ENCODE results near the gene NTNG2. TPM values are rescaled to one million over a fixed set of nuclear protein-coding genes. Genes with fewer than 3 reads are reported as not detected.

The NTNG2 gene
- total and polyA plus RNA-seq, 2 donors (not counting 1 experiment from before 2014, with no cell fraction given), result 1.3 to 2.1 TPM

DNA sequence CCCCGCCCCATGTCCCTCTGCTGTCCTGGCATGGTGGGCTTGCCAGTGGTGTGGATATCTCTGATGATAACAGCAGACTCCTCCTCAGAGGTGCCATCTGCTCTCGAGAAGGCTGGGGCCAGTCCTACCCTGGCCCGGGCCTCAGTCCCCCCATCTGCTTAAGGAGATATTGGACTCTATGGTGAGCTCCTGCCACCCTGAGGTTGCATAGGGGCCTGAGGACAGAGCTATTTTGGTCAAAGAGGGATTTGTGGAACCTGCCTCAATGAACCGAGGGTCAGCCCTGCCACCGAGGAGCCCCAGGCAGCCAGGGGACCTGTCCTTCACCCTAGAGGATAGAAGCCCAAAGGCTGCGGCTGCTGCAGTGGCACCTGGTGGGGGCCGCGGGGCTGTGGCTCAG, 32.6 kb downstream of the NTNG2 start:
- H2AFZ ChIP-seq (ENCODE audit: low read length), result no peak overlapping the region
- H3K27ac ChIP-seq (ENCODE audit: insufficient read depth, low read length), result no peak overlapping the region
- H3K27me3 ChIP-seq (ENCODE audit: control insufficient read depth, insufficient read depth, low read length), result peaks cover 3% of the 10 kb centered on the region
- H3K4me2 ChIP-seq (ENCODE audit: extremely low read depth, insufficient read depth, low read length), result no peak overlapping the region
- H3K4me1 ChIP-seq (ENCODE audit: control insufficient read depth, extremely low read depth, insufficient read depth, low read length), result no peaks in the 10 kb centered on the region
- no peaks in the 10 kb centered on the region for H3K79me2 ChIP-seq (ENCODE audit: control insufficient read depth, insufficient read depth, low read length)
- H4K20me1 ChIP-seq (ENCODE audit: control insufficient read depth, extremely low read depth, insufficient read depth, low read length), result no peaks in the 10 kb centered on the region
- H3K9me3 ChIP-seq (ENCODE audit: control insufficient read depth, insufficient read depth, low read depth, low read length), result no peaks in the 10 kb centered on the region
- no peaks in the 10 kb centered on the region for H3K36me3 ChIP-seq (ENCODE audit: control insufficient read depth, insufficient read depth, low read length)
- no peak overlapping the region for H3K9ac ChIP-seq (ENCODE audit: insufficient read depth, low read length)
- DNase-seq (ENCODE audit: low read depth in 2 of 2), result no peak
- TF ChIP-seq EZH2 (IDR thresholded peaks at IDR 0.05; ENCODE audit: low read length, missing control alignments), result no peak
- TF ChIP-seq, protein P1, sequence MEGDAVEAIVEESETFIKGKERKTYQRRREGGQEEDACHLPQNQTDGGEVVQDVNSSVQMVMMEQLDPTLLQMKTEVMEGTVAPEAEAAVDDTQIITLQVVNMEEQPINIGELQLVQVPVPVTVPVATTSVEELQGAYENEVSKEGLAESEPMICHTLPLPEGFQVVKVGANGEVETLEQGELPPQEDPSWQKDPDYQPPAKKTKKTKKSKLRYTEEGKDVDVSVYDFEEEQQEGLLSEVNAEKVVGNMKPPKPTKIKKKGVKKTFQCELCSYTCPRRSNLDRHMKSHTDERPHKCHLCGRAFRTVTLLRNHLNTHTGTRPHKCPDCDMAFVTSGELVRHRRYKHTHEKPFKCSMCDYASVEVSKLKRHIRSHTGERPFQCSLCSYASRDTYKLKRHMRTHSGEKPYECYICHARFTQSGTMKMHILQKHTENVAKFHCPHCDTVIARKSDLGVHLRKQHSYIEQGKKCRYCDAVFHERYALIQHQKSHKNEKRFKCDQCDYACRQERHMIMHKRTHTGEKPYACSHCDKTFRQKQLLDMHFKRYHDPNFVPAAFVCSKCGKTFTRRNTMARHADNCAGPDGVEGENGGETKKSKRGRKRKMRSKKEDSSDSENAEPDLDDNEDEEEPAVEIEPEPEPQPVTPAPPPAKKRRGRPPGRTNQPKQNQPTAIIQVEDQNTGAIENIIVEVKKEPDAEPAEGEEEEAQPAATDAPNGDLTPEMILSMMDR (conservative IDR thresholded peaks at IDR 0.05 in 1 of 2, IDR thresholded peaks at IDR 0.05 in 1 of 2; ENCODE audit: low read depth in 1 of 2, low read length in 2 of 2), result no peak
- no peak overlapping the region for H3K4me3 ChIP-seq (replicated peaks in 1 of 4; ENCODE audit: control extremely low read depth in 1 of 4, insufficient read depth in 1 of 4, low read depth in 3 of 4, low read length in 4 of 4)

DNA sequence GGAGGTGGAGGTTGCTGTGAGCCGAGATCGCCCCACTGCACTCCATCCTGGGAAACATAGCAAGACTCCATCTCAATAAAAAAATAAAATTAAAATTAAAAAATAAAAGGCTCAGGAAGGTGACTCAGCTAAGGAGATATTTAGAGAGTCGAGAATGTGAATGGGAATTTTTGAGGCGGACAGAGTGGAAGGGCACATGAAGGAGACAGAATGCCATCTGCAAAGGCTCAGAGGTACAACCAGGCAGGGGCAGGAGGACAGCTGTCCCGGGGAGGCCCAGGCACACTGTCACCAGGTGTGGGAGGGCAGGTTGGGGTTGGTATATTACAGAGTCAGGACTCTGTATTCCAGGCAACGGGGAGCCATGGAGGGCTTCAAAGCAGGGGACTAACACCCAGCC, 35.5 kb downstream of the NTNG2 start:
- Histone ChIP-seq H3K36me3 (ENCODE audit: control insufficient read depth, insufficient read depth, low read length) (no peaks in the 10 kb centered on the region), H3K9ac (ENCODE audit: insufficient read depth, low read length) (no peak overlapping the region), H3K27ac (ENCODE audit: insufficient read depth, low read length) (no peak overlapping the region), H2AFZ (ENCODE audit: low read length) (no peak overlapping the region), H3K27me3 (ENCODE audit: control insufficient read depth, insufficient read depth, low read length) (peaks cover 8% of the 10 kb centered on the region), H3K79me2 (ENCODE audit: control insufficient read depth, insufficient read depth, low read length) (no peaks in the 10 kb centered on the region), H4K20me1 (ENCODE audit: control insufficient read depth, extremely low read depth, insufficient read depth, low read length) (no peaks in the 10 kb centered on the region), H3K4me3 (replicated peaks in 1 of 4; ENCODE audit: control extremely low read depth in 1 of 4, insufficient read depth in 1 of 4, low read depth in 3 of 4, low read length in 4 of 4) (no peak overlapping the region), H3K4me1 (ENCODE audit: control insufficient read depth, extremely low read depth, insufficient read depth, low read length) (no peaks in the 10 kb centered on the region), H3K9me3 (ENCODE audit: control insufficient read depth, insufficient read depth, low read depth, low read length) (no peaks in the 10 kb centered on the region), H3K4me2 (ENCODE audit: extremely low read depth, insufficient read depth, low read length) (no peak overlapping the region)
- no peak for DNase-seq (ENCODE audit: low read depth in 2 of 2)
- TF ChIP-seq, protein P1 (conservative IDR thresholded peaks at IDR 0.05 in 1 of 2, IDR thresholded peaks at IDR 0.05 in 1 of 2; ENCODE audit: low read depth in 1 of 2, low read length in 2 of 2), result no peak
- no peak for TF ChIP-seq EZH2 (IDR thresholded peaks at IDR 0.05; ENCODE audit: low read length, missing control alignments)

DNA sequence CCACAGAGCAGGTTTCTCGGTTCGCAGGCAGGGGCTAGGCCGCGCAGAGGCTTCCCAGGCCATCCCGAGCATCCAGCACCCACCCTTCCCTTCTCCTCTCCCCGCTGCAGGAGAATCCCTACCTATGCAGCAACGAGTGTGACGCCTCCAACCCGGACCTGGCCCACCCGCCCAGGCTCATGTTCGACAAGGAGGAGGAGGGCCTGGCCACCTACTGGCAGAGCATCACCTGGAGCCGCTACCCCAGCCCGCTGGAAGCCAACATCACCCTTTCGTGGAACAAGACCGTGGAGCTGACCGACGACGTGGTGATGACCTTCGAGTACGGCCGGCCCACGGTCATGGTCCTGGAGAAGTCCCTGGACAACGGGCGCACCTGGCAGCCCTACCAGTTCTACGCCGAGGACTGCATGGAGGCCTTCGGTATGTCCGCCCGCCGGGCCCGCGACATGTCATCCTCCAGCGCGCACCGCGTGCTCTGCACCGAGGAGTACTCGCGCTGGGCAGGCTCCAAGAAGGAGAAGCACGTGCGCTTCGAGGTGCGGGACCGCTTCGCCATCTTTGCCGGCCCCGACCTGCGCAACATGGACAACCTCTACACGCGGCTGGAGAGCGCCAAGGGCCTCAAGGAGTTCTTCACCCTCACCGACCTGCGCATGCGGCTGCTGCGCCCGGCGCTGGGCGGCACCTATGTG, 36.1 kb downstream of the NTNG2 start:
- Histone ChIP-seq H3K9ac (ENCODE audit: insufficient read depth, low read length) (no peak overlapping the region), H3K4me2 (ENCODE audit: extremely low read depth, insufficient read depth, low read length) (no peak overlapping the region), H3K27ac (ENCODE audit: insufficient read depth, low read length) (no peak overlapping the region), H2AFZ (ENCODE audit: low read length) (no peak overlapping the region), H3K79me2 (ENCODE audit: control insufficient read depth, insufficient read depth, low read length) (no peaks in the 10 kb centered on the region), H3K36me3 (ENCODE audit: control insufficient read depth, insufficient read depth, low read length) (no peaks in the 10 kb centered on the region), H3K9me3 (ENCODE audit: control insufficient read depth, insufficient read depth, low read depth, low read length) (no peaks in the 10 kb centered on the region), H4K20me1 (ENCODE audit: control insufficient read depth, extremely low read depth, insufficient read depth, low read length) (no peaks in the 10 kb centered on the region), H3K4me1 (ENCODE audit: control insufficient read depth, extremely low read depth, insufficient read depth, low read length) (no peaks in the 10 kb centered on the region), H3K4me3 (replicated peaks in 1 of 4; ENCODE audit: control extremely low read depth in 1 of 4, insufficient read depth in 1 of 4, low read depth in 3 of 4, low read length in 4 of 4) (no peak overlapping the region), H3K27me3 (ENCODE audit: control insufficient read depth, insufficient read depth, low read length) (peaks cover 8% of the 10 kb centered on the region)
- DNase-seq (ENCODE audit: low read depth in 2 of 2), result no peak
- TF ChIP-seq EZH2 (IDR thresholded peaks at IDR 0.05; ENCODE audit: low read length, missing control alignments), result no peak
- TF ChIP-seq, protein P1 (conservative IDR thresholded peaks at IDR 0.05 in 1 of 2, IDR thresholded peaks at IDR 0.05 in 1 of 2; ENCODE audit: low read depth in 1 of 2, low read length in 2 of 2), result no peak
